Ishikawa (cell line): Measurements from ENCODE around the gene INSYN2A.

ENCODE experiments used
- CEBPB ChIP-seq: IDR thresholded peaks from 2 replicates; pipeline ENCODE4 v1.6.1; 2012
- CREB1 ChIP-seq: IDR thresholded peaks from 2 replicates; pipeline ENCODE4 v1.6.1; 2012; ENCODE audit warnings: low read depth
- EGR1 ChIP-seq: IDR thresholded peaks from 2 replicates; pipeline ENCODE4 v1.6.1; 2012
- EP300 ChIP-seq: IDR thresholded peaks from 2 replicates; pipeline ENCODE4 v1.6.1; 2012; ENCODE audit warnings: borderline replicate concordance
- FOXM1 ChIP-seq: IDR thresholded peaks from 2 replicates; pipeline ENCODE4 v1.6.1; 2012; ENCODE audit warnings: low read depth, borderline replicate concordance
- NFIC ChIP-seq: IDR thresholded peaks from 2 replicates; pipeline ENCODE4 v1.6.1; 2012
- RAD21 ChIP-seq: IDR thresholded peaks from 2 replicates; pipeline ENCODE4 v1.6.1; 2012; ENCODE audit warnings: low read depth
- REST ChIP-seq: IDR thresholded peaks from 2 replicates; pipeline ENCODE4 v1.6.1; 2012; ENCODE audit warnings: low read depth, mild to moderate bottlenecking
- TAF1 ChIP-seq: IDR thresholded peaks from 2 replicates; pipeline ENCODE4 v1.6.1; 2012; ENCODE audit warnings: low read depth, mild to moderate bottlenecking
- TCF12 ChIP-seq: IDR thresholded peaks from 2 replicates; pipeline ENCODE4 v1.6.1; 2012; ENCODE audit warnings: low read depth
- TEAD4 ChIP-seq: IDR thresholded peaks from 2 replicates; pipeline ENCODE4 v1.6.1; 2012
- YY1 ChIP-seq: IDR thresholded peaks from 2 replicates; pipeline ENCODE4 v1.6.1; 2012; ENCODE audit warnings: low read depth
- ZBTB7A ChIP-seq: IDR thresholded peaks from 2 replicates; pipeline ENCODE4 v1.6.1; 2012; ENCODE audit warnings: low read depth
- TF ChIP-seq, protein P1 (sequence below): IDR thresholded peaks from 2 replicates; pipeline ENCODE4 v1.6.1; 2012
- TF ChIP-seq, protein P2 (sequence below): IDR thresholded peaks from 2 replicates; pipeline ENCODE4 v1.6.1; 2012

INSYN2A gene

GRCh38 chr10:127197154-127197432 is 702 bp upstream of the INSYN2A start:
- TF ChIP-seq ZBTB7A (no peak), CREB1 (no peak)

DNA sequence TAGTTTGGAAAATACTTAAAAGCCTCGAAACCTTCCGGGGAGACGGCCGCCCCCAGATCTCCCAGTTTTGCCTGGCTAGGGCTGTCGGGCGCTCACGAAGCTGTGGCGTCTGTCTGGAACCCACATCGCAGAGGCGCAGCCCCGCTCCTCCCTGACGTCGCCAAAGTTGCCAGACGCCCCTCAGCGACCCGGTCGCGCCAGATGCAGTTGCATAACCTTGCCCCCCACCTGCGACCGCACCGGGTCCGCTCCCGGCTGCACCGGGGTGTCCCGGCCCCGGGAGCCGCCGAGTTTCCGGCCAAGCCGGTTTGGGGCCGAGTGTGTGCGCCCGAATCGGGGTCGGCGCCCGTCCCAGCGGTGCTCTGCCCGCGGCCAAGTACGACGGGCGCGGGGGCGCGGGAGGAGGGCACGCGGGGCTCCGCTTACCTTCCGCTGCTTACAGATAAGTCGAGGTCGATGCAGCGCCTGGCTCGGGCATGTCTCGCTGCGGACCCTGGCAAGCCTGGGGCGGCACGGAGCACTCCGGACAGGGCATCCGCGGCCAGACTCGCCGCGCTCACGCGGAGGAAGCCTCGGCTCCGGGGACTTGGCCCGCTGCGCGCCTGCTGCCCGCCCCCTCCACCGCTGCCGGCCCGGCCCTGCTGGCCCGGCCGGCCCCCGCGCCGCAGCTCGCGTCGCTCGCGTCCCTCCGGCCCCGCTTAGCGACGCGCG is 665 bp downstream of the INSYN2A start:
- TF ChIP-seq NFIC (0 out of 2 replicates have a peak, but pooled peaks have one; percentile 9), FOXM1 (no peak), TAF1 (0 out of 2 replicates have a peak, but pooled peaks have one; percentile 22), CEBPB (no peak; the same call in 1 of the 2 replicates), YY1 (no peak)

DNA sequence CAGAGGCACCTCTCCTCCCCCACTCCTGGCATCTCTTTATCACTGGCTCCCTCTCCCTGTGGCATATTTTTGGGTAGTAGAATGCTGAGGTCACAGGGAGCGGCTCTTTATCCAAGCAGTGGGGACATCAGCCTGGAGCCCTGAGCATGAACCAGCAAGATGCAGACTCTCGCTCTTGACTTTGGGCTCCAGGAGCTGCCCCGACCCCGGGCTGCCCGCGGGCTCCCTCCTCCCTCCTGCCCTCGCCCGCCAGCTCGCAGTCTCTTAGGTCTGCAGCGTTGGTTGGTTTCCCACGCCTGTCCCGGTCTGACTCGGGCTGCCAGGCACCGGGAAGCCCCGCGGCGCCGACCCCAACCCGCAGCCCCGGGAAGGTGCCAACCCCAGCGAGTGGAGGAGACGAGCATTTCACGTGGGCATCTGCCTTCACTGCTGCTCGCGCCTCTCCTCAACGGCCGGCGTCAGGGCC is 1.3 kb downstream of the INSYN2A start:
- no peak for TF ChIP-seq EGR1
- no peak for TF ChIP-seq RAD21
- TF ChIP-seq TEAD4, result no peak
- no peak for TF ChIP-seq CREB1
- no peak for TF ChIP-seq CEBPB
- TF ChIP-seq EP300, result no peak
- no peak for TF ChIP-seq TAF1
- TF ChIP-seq TCF12, result no peak
- TF ChIP-seq, protein P1, sequence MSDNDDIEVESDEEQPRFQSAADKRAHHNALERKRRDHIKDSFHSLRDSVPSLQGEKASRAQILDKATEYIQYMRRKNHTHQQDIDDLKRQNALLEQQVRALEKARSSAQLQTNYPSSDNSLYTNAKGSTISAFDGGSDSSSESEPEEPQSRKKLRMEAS, result no peak

GRCh38 chr10:127194599-127194998 is 1.8 kb downstream of the INSYN2A start:
- no peak for TF ChIP-seq CREB1
- no peak for TF ChIP-seq ZBTB7A
- TF ChIP-seq RAD21, result no peak
- TF ChIP-seq CEBPB, result no peak
- TF ChIP-seq EP300, result no peak
- no peak for TF ChIP-seq TCF12
- TF ChIP-seq YY1, result no peak
- TF ChIP-seq EGR1, result no peak
- TF ChIP-seq, protein P1, result no peak

DNA sequence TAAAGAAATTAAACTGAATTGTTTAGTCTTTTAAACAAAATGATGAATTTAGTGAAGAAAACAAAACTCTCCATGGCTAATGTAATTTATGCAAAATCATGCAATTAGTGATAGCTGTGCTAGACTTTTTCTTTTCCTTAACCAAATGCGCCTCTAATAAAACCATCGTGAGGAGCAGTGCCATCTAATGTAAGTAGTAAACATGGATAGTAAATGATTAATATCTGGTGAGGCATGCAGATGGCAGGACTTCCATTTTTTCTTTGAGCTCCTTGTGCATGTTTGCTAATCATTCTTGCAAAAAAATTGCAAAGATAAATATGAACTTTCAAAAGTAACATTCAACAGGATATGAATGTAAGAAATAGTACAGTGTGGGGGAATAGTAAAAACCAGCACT is 2.3 kb downstream of the INSYN2A start:
- no peak for TF ChIP-seq EGR1
- no peak for TF ChIP-seq NFIC
- TF ChIP-seq YY1, result no peak
- TF ChIP-seq, protein P1, result no peak
- TF ChIP-seq RAD21, result no peak
- no peak for TF ChIP-seq TAF1
- no peak for TF ChIP-seq ZBTB7A

DNA sequence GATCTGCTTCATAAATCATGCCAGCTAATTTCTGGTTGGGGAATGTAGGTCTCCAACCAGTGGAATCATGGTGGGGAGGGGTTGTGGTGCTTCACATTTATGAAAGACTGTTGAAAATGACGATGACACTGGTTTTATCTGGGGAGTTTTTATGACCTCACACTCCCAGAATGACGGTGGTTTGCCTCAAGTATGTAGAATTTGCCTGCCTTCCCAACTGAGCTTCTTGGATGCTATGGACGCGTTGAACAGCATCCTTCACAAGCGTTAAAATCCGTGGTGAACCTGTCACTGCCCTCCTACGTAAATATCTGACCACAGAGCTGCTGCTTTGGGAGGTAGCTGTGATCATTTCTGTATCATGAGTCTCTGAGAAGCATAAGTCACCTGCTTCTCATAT is 3.3 kb downstream of the INSYN2A start:
- TF ChIP-seq RAD21, result no peak
- no peak for TF ChIP-seq FOXM1
- TF ChIP-seq, protein P2, sequence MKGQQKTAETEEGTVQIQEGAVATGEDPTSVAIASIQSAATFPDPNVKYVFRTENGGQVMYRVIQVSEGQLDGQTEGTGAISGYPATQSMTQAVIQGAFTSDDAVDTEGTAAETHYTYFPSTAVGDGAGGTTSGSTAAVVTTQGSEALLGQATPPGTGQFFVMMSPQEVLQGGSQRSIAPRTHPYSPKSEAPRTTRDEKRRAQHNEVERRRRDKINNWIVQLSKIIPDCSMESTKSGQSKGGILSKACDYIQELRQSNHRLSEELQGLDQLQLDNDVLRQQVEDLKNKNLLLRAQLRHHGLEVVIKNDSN, result no peak
- no peak for TF ChIP-seq YY1
- TF ChIP-seq CEBPB, result no peak
- TF ChIP-seq CREB1, result no peak
- no peak for TF ChIP-seq TEAD4
- no peak for TF ChIP-seq EP300
- no peak for TF ChIP-seq REST
- no peak for TF ChIP-seq TAF1
- no peak for TF ChIP-seq EGR1
- TF ChIP-seq, protein P1, result no peak
- no peak for TF ChIP-seq NFIC
- TF ChIP-seq TCF12, result no peak
- TF ChIP-seq ZBTB7A, result no peak

GRCh38 chr10:127190427-127190826 is 6.0 kb downstream of the INSYN2A start:
- TF ChIP-seq TEAD4 (no peak), CREB1 (no peak), NFIC (no peak), RAD21 (no peak), EGR1 (no peak), FOXM1 (no peak), TAF1 (no peak)
- TF ChIP-seq, protein P2, result no peak

- no peak for TF ChIP-seq EP300
These were observed 7.2 kb downstream of the INSYN2A start for GRCh38 chr10:127189226-127189625.
